Measurements from ENCODE around the gene ASXL1.
"Not testable (repeated sequence)": the region's sequence is repeated elsewhere in the genome, so short reads cannot be mapped to it uniquely, and the experiment has no call there.

The ASXL1 gene

DNA sequence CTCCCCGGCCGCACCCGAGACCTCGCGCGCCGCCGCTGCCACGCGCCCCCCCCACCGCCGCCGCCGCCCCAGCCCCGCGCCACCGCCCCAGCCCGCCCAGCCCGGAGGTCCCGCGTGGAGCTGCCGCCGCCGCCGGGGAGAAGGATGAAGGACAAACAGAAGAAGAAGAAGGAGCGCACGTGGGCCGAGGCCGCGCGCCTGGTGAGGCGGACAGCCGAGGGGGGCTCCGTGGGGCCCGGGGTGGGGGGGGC, 426 bp downstream of the ASXL1 start:
- DNase-seq: no peak
- in situ Hi-C loops (cut with MboI; ENCODE audit: low pct_unique_long_range_greater_than_20kb, low sequenced_read_pairs): no loop called here

DNA sequence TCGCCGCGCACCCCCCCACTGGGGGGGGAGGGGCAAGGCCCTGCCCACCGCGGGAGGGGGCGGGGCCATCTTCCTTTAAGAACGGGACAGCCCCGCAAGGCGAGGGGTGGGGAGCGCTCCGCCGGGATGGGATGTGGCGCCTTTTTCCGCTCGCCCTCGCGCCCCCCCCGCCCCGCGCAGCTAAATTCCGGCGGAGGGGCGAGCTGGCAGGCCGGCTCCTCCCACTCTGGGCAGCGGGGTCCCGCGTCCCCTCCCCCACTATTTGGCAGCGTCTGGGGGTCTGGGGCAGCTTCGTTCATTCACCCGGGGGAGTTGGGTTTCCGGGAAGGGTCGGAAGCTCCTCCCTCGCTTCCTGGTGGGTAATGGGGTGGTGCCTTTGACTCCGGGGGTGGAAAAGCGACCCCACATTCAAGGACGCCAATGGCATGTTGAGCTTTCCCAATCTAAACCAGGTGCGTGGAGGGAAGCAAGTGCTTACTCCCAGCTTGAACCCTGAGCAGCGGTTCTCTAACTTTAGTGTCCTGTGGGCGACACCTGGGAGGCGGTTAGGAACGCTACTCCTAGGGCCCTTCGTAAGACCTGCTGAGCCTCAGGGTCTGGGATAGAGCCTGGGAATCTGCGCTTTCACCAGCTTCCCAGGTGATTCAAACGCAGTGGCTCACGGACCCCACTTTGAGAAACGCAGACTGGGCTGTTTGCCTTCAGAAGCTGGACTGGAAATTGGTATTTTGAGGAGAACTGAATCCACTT, 927 bp downstream of the ASXL1 start:
- DNase-seq: peak; percentile 67
- in situ Hi-C loops (cut with MboI; ENCODE audit: low pct_unique_long_range_greater_than_20kb, low sequenced_read_pairs): no loop called here

DNA sequence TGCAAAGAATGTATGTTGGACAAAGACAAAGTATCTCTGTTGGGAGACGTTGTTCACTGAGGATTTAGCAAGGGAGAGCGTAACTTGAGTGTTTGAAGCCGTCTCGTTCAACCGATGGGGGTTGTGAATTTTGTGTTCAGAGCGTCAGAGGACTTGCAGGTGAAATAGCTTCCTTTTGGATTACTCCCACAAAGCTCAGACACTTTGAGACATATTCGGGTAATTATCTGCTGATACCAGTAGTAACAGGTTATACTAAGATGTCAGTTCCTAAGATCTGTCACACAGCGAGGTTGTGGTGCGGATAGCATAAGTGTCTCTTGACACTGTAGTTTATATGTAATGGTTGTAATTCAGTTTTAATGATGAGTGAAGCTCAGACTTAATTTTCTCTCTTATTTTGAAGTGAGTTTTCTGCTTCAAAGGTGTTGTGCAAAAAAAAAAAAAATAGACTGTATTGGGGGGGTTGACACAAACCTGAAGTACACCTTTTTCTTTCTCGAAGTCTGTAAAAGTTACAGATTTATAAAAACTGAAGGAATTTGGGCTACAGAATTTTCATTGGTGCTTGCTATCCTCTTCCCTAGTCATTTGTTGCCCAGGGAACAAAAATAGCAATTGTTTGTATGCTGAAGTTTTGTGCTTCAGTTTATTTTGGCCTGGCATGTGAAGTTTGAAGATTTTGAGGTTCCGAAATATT, 1.7 kb downstream of the ASXL1 start:
- no peak for DNase-seq

GRCh38 chr20:32360333-32360634, 2.2 kb downstream of the ASXL1 start:
- DNase-seq: no peak
- in situ Hi-C loops (cut with MboI; ENCODE audit: low pct_unique_long_range_greater_than_20kb, low sequenced_read_pairs): no loop called here

More for the DNA sequence above, 1.7 kb downstream of the ASXL1 start:
- in situ Hi-C loops (cut with MboI; ENCODE audit: low pct_unique_long_range_greater_than_20kb, low sequenced_read_pairs): no loop called here

GRCh38 chr20:32362901-32363364, 4.8 kb downstream of the ASXL1 start:
- DNase-seq: no peak
- in situ Hi-C loops (cut with MboI; ENCODE audit: low pct_unique_long_range_greater_than_20kb, low sequenced_read_pairs): no loop called here

GRCh38 chr20:32363492-32363891, 5.4 kb downstream of the ASXL1 start:
- in situ Hi-C loops (cut with MboI; ENCODE audit: low pct_unique_long_range_greater_than_20kb, low sequenced_read_pairs): no loop called here
- DNase-seq: no peak

DNA sequence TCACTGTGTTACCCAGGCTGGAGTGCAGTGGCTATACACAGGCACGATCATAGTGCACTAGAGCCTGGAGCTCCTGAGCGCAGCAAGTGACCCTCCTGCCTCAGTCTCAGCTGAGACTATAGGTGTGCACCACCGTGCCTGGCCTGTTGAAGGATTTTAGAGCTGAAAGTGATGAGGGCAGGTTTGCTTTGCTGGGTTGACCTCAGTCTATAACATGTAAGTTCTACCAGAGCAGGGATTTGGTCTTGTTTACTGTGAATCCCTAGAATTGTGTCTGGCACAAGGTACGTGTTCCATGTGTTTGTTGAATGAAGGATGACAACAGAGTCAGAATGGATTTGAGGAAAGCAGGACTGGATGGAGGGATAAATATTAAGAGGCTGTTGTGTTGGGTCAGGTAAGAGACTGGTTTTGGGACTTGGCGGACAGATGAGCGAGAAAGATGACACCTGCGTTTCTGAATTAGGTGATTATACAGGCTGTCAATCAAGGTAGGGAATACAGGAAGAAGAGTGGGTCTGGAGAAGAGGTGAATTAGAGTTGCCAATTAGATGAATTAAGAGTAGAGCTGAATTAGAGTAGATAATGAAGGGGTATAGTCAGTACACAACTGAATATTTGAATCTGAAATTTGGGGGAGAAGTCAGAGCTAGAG, 6.5 kb downstream of the ASXL1 start:
- no peak for DNase-seq

DNA sequence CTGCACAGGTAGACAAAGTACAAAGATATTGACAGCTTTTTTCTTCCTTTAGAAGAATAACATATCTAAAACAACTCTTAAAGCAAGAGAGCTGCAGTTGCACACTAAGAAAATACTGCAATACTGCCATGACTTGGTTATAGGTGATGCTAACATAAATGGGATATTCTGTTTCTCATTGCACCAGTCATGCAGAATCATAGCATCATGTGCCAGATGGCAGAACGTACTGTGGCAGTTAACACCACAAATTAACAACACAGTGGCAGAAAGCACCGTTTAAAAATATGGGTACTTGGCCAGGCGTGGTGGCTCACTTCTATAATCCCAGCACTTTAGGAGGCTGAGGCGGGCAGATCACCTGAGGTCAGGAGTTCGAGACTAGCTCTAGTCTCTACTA, 7.4 kb downstream of the ASXL1 start:
- in situ Hi-C loops (cut with MboI; ENCODE audit: low pct_unique_long_range_greater_than_20kb, low sequenced_read_pairs): no loop called here
- no peak for DNase-seq

More for the DNA sequence above, 6.5 kb downstream of the ASXL1 start:
- in situ Hi-C loops (cut with MboI; ENCODE audit: low pct_unique_long_range_greater_than_20kb, low sequenced_read_pairs): no loop called here

DNA sequence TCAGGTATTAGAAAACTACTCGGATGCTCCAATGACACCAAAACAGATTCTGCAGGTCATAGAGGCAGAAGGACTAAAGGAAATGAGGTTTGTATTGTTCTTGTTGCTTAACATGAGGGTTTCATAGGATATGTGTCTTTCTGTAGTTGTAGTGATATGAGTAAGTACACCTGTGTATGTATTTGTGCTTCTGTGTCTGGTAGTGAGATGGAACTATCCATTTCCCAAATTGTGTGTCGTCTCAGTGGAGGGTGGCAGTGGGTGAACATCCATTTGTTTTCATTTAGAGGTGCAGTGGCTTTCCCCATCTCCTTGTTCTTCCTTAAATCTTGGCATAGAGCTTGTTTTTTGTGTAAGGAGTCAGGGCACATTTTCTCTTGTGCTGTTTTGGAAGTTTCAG, 8.2 kb downstream of the ASXL1 start:
- in situ Hi-C loops (cut with MboI; ENCODE audit: low pct_unique_long_range_greater_than_20kb, low sequenced_read_pairs): no loop called here
- DNase-seq: no peak

DNA sequence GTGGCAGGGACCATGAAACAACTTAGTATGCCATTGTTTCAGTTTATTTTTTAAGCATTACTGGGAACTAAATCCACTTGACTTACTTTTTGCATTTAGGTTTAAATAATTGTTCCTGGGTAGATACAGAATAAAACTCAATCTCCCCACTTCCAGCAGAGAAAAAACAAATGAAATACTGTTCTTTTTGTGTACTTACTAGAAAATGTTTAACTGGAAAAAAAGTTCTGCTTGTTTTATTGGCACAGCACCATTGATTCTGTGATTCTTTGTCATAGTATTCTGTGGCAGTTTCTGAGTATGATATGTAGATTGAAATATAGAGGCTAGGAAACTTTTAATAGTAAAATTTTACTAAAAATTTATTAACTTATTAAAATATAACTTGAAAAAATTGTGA, 10.2 kb downstream of the ASXL1 start:
- in situ Hi-C loops (cut with MboI; ENCODE audit: low pct_unique_long_range_greater_than_20kb, low sequenced_read_pairs): no loop called here
- DNase-seq: no peak

- in situ Hi-C loops (cut with MboI; ENCODE audit: low pct_unique_long_range_greater_than_20kb, low sequenced_read_pairs): no loop called here
- peak; percentile 40 for DNase-seq
These were observed 10.8 kb downstream of the ASXL1 start for GRCh38 chr20:32368925-32369324.

- DNase-seq: no peak
- in situ Hi-C loops (cut with MboI; ENCODE audit: low pct_unique_long_range_greater_than_20kb, low sequenced_read_pairs): no loop called here
These were observed 12.8 kb downstream of the ASXL1 start for GRCh38 chr20:32370897-32371296.

DNA sequence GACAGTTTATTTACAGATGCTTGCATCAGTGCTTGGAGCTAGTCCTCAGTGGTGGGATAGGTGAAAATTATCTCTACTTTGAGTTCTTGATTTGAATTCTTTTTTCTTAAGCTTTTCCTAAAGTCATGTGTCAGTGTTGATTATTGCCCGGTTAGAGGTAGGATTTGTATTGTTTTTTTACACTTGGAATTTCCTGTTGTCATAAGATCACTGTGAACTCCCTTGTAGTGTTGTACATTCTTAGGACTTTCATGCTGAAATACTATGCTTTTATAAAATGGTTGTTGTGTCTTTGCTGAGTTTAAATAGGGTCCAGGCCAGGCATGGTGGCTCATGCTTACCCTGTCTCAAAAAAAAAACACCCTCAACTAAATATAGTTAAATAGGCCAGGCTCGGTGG, 20.3 kb downstream of the ASXL1 start:
- DNase-seq: no peak

DNA sequence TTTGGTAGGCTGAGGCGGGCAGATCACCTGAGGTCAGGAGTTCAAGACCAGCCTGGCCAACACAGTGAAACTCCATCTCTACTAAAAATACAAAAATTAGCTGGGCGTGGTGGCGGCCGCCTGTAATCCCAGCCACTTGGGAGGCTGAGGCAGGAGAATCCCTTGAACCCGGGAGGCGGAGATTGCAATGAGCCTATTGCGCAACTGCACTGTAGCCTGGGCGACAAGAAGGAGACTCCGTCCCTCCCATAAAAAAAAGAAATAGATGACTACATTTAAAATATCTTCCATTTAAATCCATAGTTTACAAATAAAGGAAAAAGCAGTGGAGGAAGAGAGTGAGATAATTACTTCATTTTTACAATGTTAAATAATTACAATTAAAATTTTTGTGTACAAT, 21.9 kb downstream of the ASXL1 start:
- in situ Hi-C loops (cut with MboI; ENCODE audit: low pct_unique_long_range_greater_than_20kb, low sequenced_read_pairs); DNase-seq: not testable (repeated sequence)

More for the DNA sequence above, 20.3 kb downstream of the ASXL1 start:
- in situ Hi-C loops (cut with MboI; ENCODE audit: low pct_unique_long_range_greater_than_20kb, low sequenced_read_pairs): no loop called here

DNA sequence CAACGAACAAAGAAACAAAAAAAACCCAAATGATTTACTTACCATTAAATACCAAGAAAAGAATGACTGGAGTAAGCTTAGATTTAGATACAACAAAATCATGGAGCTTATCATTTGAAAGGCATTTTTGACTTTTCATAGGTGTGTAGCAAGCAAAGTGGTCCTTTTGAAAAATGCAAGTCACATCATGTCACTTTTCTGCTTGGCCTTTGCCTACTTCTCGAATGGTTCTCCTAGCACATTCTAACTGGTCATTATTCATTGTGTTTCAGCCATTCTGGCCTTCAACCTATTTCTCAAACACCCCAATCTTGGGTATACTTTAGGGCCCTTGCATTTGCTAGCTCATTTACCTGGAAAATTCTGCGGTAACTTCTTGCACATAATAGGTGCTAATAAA, 22.6 kb downstream of the ASXL1 start:
- DNase-seq: no peak
- in situ Hi-C loops (cut with MboI; ENCODE audit: low pct_unique_long_range_greater_than_20kb, low sequenced_read_pairs): no loop called here

GRCh38 chr20:32382102-32382950, 24.2 kb downstream of the ASXL1 start:
- in situ Hi-C loops (cut with MboI; ENCODE audit: low pct_unique_long_range_greater_than_20kb, low sequenced_read_pairs): no loop called here
- no peak for DNase-seq

DNA sequence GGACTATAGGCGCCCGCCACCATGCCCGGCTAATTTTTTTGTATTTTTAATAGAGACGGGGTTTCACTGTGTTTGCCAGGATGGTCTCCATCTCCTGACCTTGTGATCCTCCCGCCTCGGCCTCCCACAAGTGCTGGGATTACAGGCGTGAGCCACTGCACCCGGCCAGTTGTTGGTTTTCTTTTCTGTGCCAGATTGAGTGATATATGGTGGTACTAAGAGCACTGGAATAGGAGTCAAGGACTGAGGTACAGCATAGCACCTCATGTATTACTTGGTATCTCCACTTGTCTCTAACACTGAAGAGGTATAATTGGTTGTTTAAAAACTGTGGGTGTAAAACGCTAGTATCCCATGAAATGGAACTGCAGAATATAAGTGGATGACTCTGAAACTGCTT, 25.3 kb downstream of the ASXL1 start:
- in situ Hi-C loops (cut with MboI; ENCODE audit: low pct_unique_long_range_greater_than_20kb, low sequenced_read_pairs); DNase-seq: not testable (repeated sequence)

GRCh38 chr20:32385541-32385940, 27.4 kb downstream of the ASXL1 start:
- no peak for DNase-seq
- in situ Hi-C loops (cut with MboI; ENCODE audit: low pct_unique_long_range_greater_than_20kb, low sequenced_read_pairs): no loop called here

- no peak for DNase-seq
- in situ Hi-C loops (cut with MboI; ENCODE audit: low pct_unique_long_range_greater_than_20kb, low sequenced_read_pairs): no loop called here
These were observed 28.0 kb downstream of the ASXL1 start for GRCh38 chr20:32386091-32386490.

DNA sequence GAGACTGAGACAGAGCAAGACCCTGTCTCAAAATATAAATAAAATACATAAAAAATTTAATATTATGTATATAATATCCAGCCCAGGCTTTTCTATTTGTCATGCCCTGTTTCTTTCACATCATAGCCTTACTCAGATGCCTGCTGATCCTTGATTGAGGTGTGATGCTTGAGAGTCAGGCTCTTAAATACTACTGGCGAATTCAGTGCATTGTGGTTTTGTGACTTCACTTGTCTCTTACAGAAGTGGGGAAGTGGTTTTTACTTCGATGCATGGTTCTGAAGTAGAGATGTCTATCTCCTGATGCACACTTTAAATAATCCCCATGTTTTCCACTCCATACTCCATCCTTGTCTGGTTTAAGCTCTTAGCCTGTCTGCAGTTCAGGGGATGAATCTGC, 29.1 kb downstream of the ASXL1 start:
- in situ Hi-C loops (cut with MboI; ENCODE audit: low pct_unique_long_range_greater_than_20kb, low sequenced_read_pairs): no loop called here

More for the DNA sequence above, 29.1 kb downstream of the ASXL1 start:
- DNase-seq: peak; percentile 75
